ENCODE results near the gene GNA12.

DNA sequence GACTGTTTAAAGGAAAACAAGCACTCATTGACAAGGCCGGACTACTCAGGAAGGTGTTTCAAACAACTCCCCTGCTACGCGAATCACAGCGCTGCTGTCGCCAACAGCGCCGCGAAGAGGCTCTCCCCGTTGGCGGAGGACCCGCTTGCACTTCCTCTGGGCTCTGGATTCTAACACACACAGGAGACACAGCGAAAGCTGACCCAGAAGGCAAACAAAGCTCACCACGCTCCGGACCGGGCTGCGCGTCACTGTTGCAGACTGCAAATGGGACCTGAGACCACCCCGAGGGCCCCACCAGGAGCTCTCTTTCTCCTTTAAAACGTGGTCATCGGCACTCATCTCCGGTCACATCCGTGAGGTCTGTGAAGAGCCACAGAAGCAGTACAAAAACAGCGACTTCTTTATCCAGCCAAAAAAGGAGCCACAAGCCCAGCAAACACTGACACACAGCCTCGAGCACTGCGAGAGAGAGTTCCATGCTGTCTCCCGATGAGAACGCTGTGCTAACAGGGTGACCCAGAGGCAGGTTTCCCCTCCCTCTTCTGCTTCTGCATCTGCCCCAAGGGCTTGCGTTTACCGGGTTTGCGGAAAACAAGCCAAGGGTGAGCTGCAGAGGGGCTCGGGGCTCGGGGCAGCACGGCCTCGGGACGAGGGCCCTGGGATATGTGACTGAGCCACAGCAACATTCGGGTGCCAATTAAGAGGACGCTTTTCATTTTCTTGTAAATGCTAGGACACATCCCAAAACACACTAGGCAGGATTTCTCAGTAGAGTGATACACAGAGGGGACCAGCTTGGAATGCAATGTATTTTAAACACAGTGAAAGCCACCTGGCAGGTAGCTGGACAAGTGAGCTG is 114.8 kb downstream of the GNA12 start:
- TF ChIP-seq, protein P1, sequence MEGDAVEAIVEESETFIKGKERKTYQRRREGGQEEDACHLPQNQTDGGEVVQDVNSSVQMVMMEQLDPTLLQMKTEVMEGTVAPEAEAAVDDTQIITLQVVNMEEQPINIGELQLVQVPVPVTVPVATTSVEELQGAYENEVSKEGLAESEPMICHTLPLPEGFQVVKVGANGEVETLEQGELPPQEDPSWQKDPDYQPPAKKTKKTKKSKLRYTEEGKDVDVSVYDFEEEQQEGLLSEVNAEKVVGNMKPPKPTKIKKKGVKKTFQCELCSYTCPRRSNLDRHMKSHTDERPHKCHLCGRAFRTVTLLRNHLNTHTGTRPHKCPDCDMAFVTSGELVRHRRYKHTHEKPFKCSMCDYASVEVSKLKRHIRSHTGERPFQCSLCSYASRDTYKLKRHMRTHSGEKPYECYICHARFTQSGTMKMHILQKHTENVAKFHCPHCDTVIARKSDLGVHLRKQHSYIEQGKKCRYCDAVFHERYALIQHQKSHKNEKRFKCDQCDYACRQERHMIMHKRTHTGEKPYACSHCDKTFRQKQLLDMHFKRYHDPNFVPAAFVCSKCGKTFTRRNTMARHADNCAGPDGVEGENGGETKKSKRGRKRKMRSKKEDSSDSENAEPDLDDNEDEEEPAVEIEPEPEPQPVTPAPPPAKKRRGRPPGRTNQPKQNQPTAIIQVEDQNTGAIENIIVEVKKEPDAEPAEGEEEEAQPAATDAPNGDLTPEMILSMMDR (IDR thresholded peaks at IDR 0.05; ENCODE audit: low read depth, low read length, poor library complexity, severe bottlenecking) = no peak
- TF ChIP-seq EZH2phosphoT487 (IDR thresholded peaks at IDR 0.05; ENCODE audit: borderline replicate concordance, low read length) = no peak
